ENCODE results near the gene ANAPC5. TPM values are rescaled to one million over a fixed set of nuclear protein-coding genes. Genes with fewer than 3 reads are reported as not detected.

The ANAPC5 gene
- total RNA-seq, 2 donors from 2014 or later = 78.0 to 110 TPM

DNA sequence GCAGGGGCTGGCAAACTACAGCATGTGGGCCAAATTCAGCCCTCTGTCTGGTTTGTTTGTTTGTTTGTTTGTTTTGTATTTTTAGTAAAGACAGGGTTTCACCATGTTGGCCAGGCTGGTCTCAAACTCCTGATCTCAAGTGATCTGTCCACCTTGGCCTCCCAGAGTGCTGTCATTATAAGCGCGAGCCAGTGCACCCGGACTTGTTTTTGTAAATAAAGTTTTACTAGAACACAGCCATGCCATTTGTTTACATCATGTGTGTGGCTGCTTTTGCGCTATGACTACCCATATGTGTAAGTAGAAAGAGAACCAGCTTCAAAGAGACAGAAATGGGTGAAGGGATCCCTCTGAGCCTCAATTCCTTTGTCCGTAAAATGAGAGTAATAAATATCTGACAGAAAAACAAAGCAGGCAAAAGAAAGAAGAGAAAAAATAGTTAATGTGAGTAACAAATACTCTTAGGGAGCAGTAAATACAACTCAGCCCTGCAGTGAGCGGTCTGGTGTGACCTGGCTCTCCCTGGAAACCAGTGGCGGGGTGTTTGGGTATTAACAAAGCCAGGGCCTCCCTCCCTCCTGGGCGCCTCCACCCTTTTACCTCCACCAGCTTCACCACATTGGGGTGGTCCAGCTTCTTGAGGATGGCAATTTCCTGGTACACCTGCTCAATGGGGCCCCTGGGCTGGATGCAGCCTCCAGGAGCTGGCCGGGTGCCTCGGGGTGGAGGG, 88.8 kb downstream of the ANAPC5 start:
- intact Hi-C loops (cut with DNase I) = no loop called here
- no peak for DNase-seq (ENCODE audit: low spot score)
- Histone ChIP-seq H3K27me3 (replicated peaks; ENCODE audit: insufficient read depth) (no peaks in the 10 kb centered on the region), H3K36me3 (peaks cover 0 to 6% of the 10 kb centered on the region in 2 donors), H3K4me1 (replicated peaks) (no peaks in the 10 kb centered on the region), H3K4me3 (no peak overlapping the region), H3K9me3 (no peaks in the 10 kb centered on the region), H3K27ac (no peak overlapping the region)
- TF ChIP-seq POLR2A (IDR thresholded peaks at IDR 0.05) = no peak
- no peak for TF ChIP-seq POLR2AphosphoS5 (IDR thresholded peaks at IDR 0.05)
- TF ChIP-seq, protein P1, sequence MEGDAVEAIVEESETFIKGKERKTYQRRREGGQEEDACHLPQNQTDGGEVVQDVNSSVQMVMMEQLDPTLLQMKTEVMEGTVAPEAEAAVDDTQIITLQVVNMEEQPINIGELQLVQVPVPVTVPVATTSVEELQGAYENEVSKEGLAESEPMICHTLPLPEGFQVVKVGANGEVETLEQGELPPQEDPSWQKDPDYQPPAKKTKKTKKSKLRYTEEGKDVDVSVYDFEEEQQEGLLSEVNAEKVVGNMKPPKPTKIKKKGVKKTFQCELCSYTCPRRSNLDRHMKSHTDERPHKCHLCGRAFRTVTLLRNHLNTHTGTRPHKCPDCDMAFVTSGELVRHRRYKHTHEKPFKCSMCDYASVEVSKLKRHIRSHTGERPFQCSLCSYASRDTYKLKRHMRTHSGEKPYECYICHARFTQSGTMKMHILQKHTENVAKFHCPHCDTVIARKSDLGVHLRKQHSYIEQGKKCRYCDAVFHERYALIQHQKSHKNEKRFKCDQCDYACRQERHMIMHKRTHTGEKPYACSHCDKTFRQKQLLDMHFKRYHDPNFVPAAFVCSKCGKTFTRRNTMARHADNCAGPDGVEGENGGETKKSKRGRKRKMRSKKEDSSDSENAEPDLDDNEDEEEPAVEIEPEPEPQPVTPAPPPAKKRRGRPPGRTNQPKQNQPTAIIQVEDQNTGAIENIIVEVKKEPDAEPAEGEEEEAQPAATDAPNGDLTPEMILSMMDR (IDR thresholded peaks at IDR 0.05) = no peak
- WGBS = 94% methylated on average over 10 of the region's 10 CpGs

DNA sequence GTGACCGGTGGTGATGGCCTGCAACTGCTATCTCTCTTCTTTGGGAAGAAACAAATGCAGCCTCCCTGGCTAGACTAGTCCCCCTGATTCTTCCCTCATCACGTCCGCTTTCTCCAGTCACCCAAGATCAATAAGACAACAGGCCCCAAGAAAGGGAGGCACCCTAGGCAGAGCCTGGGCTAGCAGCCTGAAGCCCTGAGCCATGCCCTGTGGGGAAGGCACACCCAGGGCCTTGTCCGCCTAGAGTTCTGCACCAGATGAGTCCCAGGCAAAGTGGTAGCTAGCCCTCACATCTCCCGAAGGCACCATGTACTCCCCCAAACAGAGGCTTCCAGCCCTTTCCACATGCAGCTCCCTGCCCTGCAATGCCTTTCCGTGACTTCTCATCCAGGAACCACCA, 90.8 kb downstream of the ANAPC5 start:
- Histone ChIP-seq H3K27ac (no peak overlapping the region), H3K9me3 (no peaks in the 10 kb centered on the region), H3K36me3 (peaks cover 0 to 6% of the 10 kb centered on the region in 2 donors), H3K4me1 (replicated peaks) (no peaks in the 10 kb centered on the region), H3K27me3 (replicated peaks; ENCODE audit: insufficient read depth) (no peaks in the 10 kb centered on the region), H3K4me3 (no peak overlapping the region)
- WGBS = 88% methylated on average over 6 of the region's 6 CpGs
- TF ChIP-seq POLR2A (IDR thresholded peaks at IDR 0.05) (no peak), POLR2AphosphoS5 (IDR thresholded peaks at IDR 0.05) (no peak)
- TF ChIP-seq, protein P1 (IDR thresholded peaks at IDR 0.05) = no peak
- DNase-seq (ENCODE audit: low spot score) = no peak
- intact Hi-C loops (cut with DNase I) = no loop called here

DNA sequence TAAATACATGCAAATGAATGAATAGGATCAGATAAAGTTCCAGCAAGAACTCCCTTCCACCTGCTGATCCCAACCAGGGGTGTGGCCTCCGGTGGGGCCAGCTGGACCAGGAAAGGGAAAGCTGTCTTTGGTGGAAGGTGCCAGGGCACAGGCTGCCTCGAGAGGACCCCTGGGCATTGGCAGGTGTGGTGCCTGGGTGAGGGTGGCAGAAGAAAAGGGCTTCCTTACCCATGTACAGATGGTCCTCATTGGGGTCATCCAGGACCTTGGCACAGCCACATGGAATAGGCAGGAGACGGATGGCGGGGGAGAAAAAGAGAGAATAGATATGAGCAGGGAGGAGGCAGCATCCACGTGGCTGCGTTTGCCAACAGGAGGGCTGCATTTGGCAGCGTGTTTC, 92.1 kb downstream of the ANAPC5 start:
- intact Hi-C loops (cut with DNase I) = no loop called here
- Histone ChIP-seq H3K36me3 (peaks cover 0 to 6% of the 10 kb centered on the region in 2 donors), H3K27me3 (replicated peaks; ENCODE audit: insufficient read depth) (no peaks in the 10 kb centered on the region), H3K27ac (no peak overlapping the region), H3K4me1 (replicated peaks) (no peaks in the 10 kb centered on the region), H3K4me3 (no peak overlapping the region), H3K9me3 (no peaks in the 10 kb centered on the region)
- no peak for DNase-seq (ENCODE audit: low spot score)
- 87% methylated on average over 7 of the region's 7 CpGs for WGBS
- TF ChIP-seq, protein P1 (IDR thresholded peaks at IDR 0.05) = no peak
- TF ChIP-seq POLR2A (IDR thresholded peaks at IDR 0.05) (no peak), POLR2AphosphoS5 (IDR thresholded peaks at IDR 0.05) (no peak)

DNA sequence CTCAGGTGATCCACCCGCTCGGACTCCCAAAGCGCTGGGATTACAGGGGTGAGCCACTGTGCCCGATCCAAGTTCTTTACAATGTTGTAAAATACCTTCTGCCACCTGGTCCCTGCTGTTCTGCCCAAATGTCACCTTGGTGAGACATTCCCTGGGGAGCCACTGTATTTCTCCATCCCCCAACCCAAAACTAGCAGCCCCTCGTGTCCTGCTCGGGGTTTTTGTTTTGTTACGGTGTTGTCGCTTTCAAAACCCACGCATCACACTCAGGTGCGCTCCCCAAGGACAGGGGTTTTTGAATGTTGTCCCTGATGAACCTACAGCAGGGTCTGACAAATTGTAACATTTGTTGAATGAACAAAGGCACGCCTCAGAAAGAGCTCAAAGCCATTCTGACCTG, 93.1 kb downstream of the ANAPC5 start:
- TF ChIP-seq POLR2A (IDR thresholded peaks at IDR 0.05) (no peak), POLR2AphosphoS5 (IDR thresholded peaks at IDR 0.05) (no peak)
- TF ChIP-seq, protein P1 (IDR thresholded peaks at IDR 0.05) = no peak
- no peak for DNase-seq (ENCODE audit: low spot score)
- no peak overlapping the region for H3K4me3 ChIP-seq
- H3K4me1 ChIP-seq (replicated peaks) = no peaks in the 10 kb centered on the region
- H3K36me3 ChIP-seq = peaks cover 0 to 6% of the 10 kb centered on the region in 2 donors
- no peaks in the 10 kb centered on the region for H3K27me3 ChIP-seq (replicated peaks; ENCODE audit: insufficient read depth)
- H3K9me3 ChIP-seq = no peaks in the 10 kb centered on the region
- H3K27ac ChIP-seq = no peak overlapping the region
- intact Hi-C loops (cut with DNase I) = no loop called here
- WGBS = 95% methylated on average over 11 of the region's 11 CpGs

Other genes with a start within 250 kb of the ANAPC5 start
- gene P2RX7, start 219.5 kb downstream of the ANAPC5 start, total RNA-seq = 10 to 100 TPM in 1 of 2 donors, 1 to 10 TPM in 1; 1.4 to 11.8 TPM
- 100 to 1,000 TPM in 1 of 2 donors, 10 to 100 TPM in 1; 63.2 to 103 TPM for gene P2RX4, start 142.3 kb downstream of the ANAPC5 start, total RNA-seq
- gene CAMKK2, start 55.7 kb downstream of the ANAPC5 start, total RNA-seq = 10 to 100 TPM; 26.9 to 52.2 TPM
- gene RNF34, start 47.7 kb upstream of the ANAPC5 start, total RNA-seq = 10 to 100 TPM; 20.3 to 51.5 TPM
- gene KDM2B, start 228.6 kb upstream of the ANAPC5 start, total RNA-seq = 10 to 100 TPM; 18.1 to 39.3 TPM

Data from prostate gland (tissue), 2 donors.